HG02973 (cell line): Measurements from ENCODE around the gene MAPK8IP1.
A peak's percentile ranks its signal among the peaks of the same experiment; 100 is the strongest.

Experiments used
- ATAC-seq: cut with Tn5 transposase; IDR thresholded peaks from one replicate; pipeline ENCODE4 v1.9.1; 2021; ENCODE audit warnings: moderate library complexity; ENCODE audit not compliant: unreplicated experiment

Gene MAPK8IP1

GRCh38 chr11:45906965-45907611 lies 21.6 kb downstream of the MAPK8IP1 start, which contains the start of gene FREY1:
Gene FREY1, minus strand, starts transcription at chr11:45907271. Its CDS starts 26 bp downstream, at chr11:45907245.
- ATAC-seq: no peak

- no peak for ATAC-seq
Observed at GRCh38 chr11:45907911-45908370, 22.5 kb downstream of the MAPK8IP1 start.

- ATAC-seq: no peak
Observed at GRCh38 chr11:45909594-45910475, 24.4 kb downstream of the MAPK8IP1 start.

- no peak for ATAC-seq
Observed at GRCh38 chr11:45910623-45911022, 25.2 kb downstream of the MAPK8IP1 start.

GRCh38 chr11:45913514-45913913 lies 28.1 kb downstream of the MAPK8IP1 start:
- no peak for ATAC-seq

- no peak for ATAC-seq
Observed at GRCh38 chr11:45913942-45914635, 28.6 kb downstream of the MAPK8IP1 start.

- no peak for ATAC-seq
Observed at GRCh38 chr11:45915446-45915845, 30.0 kb downstream of the MAPK8IP1 start.

- ATAC-seq: peak; percentile 4
Observed at GRCh38 chr11:45917286-45917622, 31.8 kb downstream of the MAPK8IP1 start.

- ATAC-seq: peak; percentile 84
Observed at GRCh38 chr11:45917623-45918330, 32.3 kb downstream of the MAPK8IP1 start, which contains the start of gene PEX16. Gene PEX16, minus strand, starts transcription at chr11:45917877. Its CDS starts 66 bp downstream, at chr11:45917811.

- peak; percentile 30 for ATAC-seq
Observed at GRCh38 chr11:45918331-45918941, 33.0 kb downstream of the MAPK8IP1 start.

- ATAC-seq: no peak
Observed at GRCh38 chr11:45918962-45919675, 33.7 kb downstream of the MAPK8IP1 start.

- no peak for ATAC-seq
Observed at GRCh38 chr11:45919806-45920530, 34.5 kb downstream of the MAPK8IP1 start.

- ATAC-seq: no peak
Observed at GRCh38 chr11:45920531-45921477, 35.4 kb downstream of the MAPK8IP1 start.

- no peak for ATAC-seq
Observed at GRCh38 chr11:45921561-45922424, 36.3 kb downstream of the MAPK8IP1 start.

- no peak for ATAC-seq
Observed at GRCh38 chr11:45922425-45923082, 37.1 kb downstream of the MAPK8IP1 start, which contains the start of gene LARGE2. Gene LARGE2, plus strand, starts transcription at chr11:45922656. Its CDS starts 227 bp downstream, at chr11:45922883.
